Karpas-422 (cell line): ENCODE measurements around the gene HOXB6. TPM values are rescaled to one million over a fixed set of nuclear protein-coding genes. Genes with fewer than 3 reads are reported as not detected.

Source experiments
- DNase-seq: peaks from one replicate; pipeline ENCODE4 v3.0.0-alpha.2; 2015
- H2AFZ ChIP-seq: fragments of 200-600 bp; sonication (generic); 2 replicates; pipeline ENCODE4 v1.6.1; 2014; ENCODE audit warnings: antibody characterized with exemption, low read length, mixed read lengths
- H3K27ac ChIP-seq: fragments of 200-600 bp; sonication (generic); 2 replicates; pipeline ENCODE4 v1.5.1; 2014; ENCODE audit warnings: mild to moderate bottlenecking, low read length, moderate library complexity
- H3K27me3 ChIP-seq: fragments of 200-600 bp; sonication (generic); 2 replicates; pipeline ENCODE4 v1.6.1; 2014; ENCODE audit warnings: low read length, mixed read lengths
- H3K36me3 ChIP-seq: fragments of 200-600 bp; sonication (generic); 2 replicates; pipeline ENCODE4 v1.6.1; 2014; ENCODE audit warnings: low read length, mixed read lengths; ENCODE audit not compliant: insufficient read depth
- H3K4me1 ChIP-seq: fragments of 200-600 bp; sonication (generic); 2 replicates; pipeline ENCODE4 v1.6.1; 2014; ENCODE audit warnings: mild to moderate bottlenecking, low read length, mixed read lengths
- H3K4me2 ChIP-seq: fragments of 200-600 bp; sonication (generic); 2 replicates; pipeline ENCODE4 v1.6.1; 2014; ENCODE audit warnings: low read length, low read depth, mild to moderate bottlenecking; ENCODE audit not compliant: poor library complexity, severe bottlenecking
- H3K4me3 ChIP-seq: fragments of 200-600 bp; sonication (generic); 2 replicates; pipeline ENCODE4 v1.5.1; 2014; ENCODE audit warnings: mild to moderate bottlenecking, antibody characterized with exemption, low read length, mixed read lengths
- H3K79me2 ChIP-seq: fragments of 200-600 bp; sonication (generic); 2 replicates; pipeline ENCODE4 v1.6.1; 2014; ENCODE audit warnings: mild to moderate bottlenecking, low read length, mixed read lengths
- H3K9ac ChIP-seq: fragments of 200-600 bp; sonication (generic); 2 replicates; pipeline ENCODE4 v1.6.0; 2014; ENCODE audit warnings: low read length
- H3K9me2 ChIP-seq: fragments of 200-600 bp; sonication (generic), shearing (Covaris generic); replicated peaks from 2 replicates; pipeline ENCODE4 v1.6.0; 2014; ENCODE audit warnings: mild to moderate bottlenecking, low read length, moderate library complexity; ENCODE audit not compliant: insufficient read depth
- H3K9me3 ChIP-seq: fragments of 300-700, 200-600 bp; sonication (generic); 2 replicates; pipeline ENCODE4 v1.6.1; 2014; ENCODE audit warnings: low read length, mixed read lengths
- H4K20me1 ChIP-seq: fragments of 200-600 bp; sonication (generic); 2 replicates; pipeline ENCODE4 v1.6.1; 2014; ENCODE audit warnings: mild to moderate bottlenecking, antibody characterized with exemption, low read length, low read depth; ENCODE audit not compliant: insufficient read depth
- total RNA-seq: library from RNA; depleted of rRNA; stranded (reverse); fragments of >200 nt; shearing (Covaris generic); gene quantifications from 2 replicates; pipeline ENCODE4 v1.2.3, GENCODE V29; 2014; ENCODE audit warnings: low replicate concordance

Gene HOXB6
- total RNA-seq, 1 experiment from 2014 or later: 0.48 TPM

GRCh38 chr17:48601207-48601538 lies 3.6 kb downstream of the HOXB6 start:
- Histone ChIP-seq H3K27me3 (no peaks in the 10 kb centered on the region), H3K79me2 (no peaks in the 10 kb centered on the region), H3K9me3 (no peaks in the 10 kb centered on the region), H3K27ac (no peak overlapping the region), H4K20me1 (no peaks in the 10 kb centered on the region), H3K4me1 (peaks cover 12% of the 10 kb centered on the region), H3K4me3 (no peak overlapping the region), H3K4me2 (no peak overlapping the region), H2AFZ (no peak overlapping the region), H3K9me2 (no peaks in the 10 kb centered on the region), H3K36me3 (no peaks in the 10 kb centered on the region), H3K9ac (no peak overlapping the region)
- no peak for DNase-seq

GRCh38 chr17:48600244-48601098 lies 4.3 kb downstream of the HOXB6 start:
- Histone ChIP-seq H3K36me3 (no peaks in the 10 kb centered on the region), H3K27me3 (no peaks in the 10 kb centered on the region), H3K4me3 (no peak overlapping the region), H3K9me2 (no peaks in the 10 kb centered on the region), H3K9me3 (no peaks in the 10 kb centered on the region), H3K4me1 (peaks cover 12% of the 10 kb centered on the region), H2AFZ (no peak overlapping the region), H3K79me2 (no peaks in the 10 kb centered on the region), H4K20me1 (no peaks in the 10 kb centered on the region), H3K4me2 (no peak overlapping the region), H3K27ac (no peak overlapping the region), H3K9ac (no peak overlapping the region)
- no peak for DNase-seq

GRCh38 chr17:48599354-48599753 lies 5.4 kb downstream of the HOXB6 start:
- Histone ChIP-seq H3K27ac (no peak overlapping the region), H3K4me1 (peaks cover 7% of the 10 kb centered on the region), H4K20me1 (no peaks in the 10 kb centered on the region), H3K36me3 (no peaks in the 10 kb centered on the region), H3K79me2 (no peaks in the 10 kb centered on the region), H3K4me2 (no peak overlapping the region), H3K27me3 (no peaks in the 10 kb centered on the region), H2AFZ (no peak overlapping the region), H3K9me2 (no peaks in the 10 kb centered on the region), H3K9ac (no peak overlapping the region), H3K9me3 (no peaks in the 10 kb centered on the region), H3K4me3 (no peak overlapping the region)
- DNase-seq: no peak

GRCh38 chr17:48598736-48599135 lies 6.0 kb downstream of the HOXB6 start:
- Histone ChIP-seq H3K9me2 (no peaks in the 10 kb centered on the region), H3K9ac (no peak overlapping the region), H3K4me1 (peaks cover 5% of the 10 kb centered on the region), H2AFZ (no peak overlapping the region), H4K20me1 (no peaks in the 10 kb centered on the region), H3K79me2 (no peaks in the 10 kb centered on the region), H3K9me3 (no peaks in the 10 kb centered on the region), H3K4me3 (no peak overlapping the region), H3K27ac (no peak overlapping the region), H3K36me3 (no peaks in the 10 kb centered on the region), H3K4me2 (no peak overlapping the region), H3K27me3 (no peaks in the 10 kb centered on the region)
- DNase-seq: no peak

- H3K4me3 ChIP-seq: no peak overlapping the region
- no peak overlapping the region for H3K9ac ChIP-seq
- H3K4me1 ChIP-seq: peaks cover 5% of the 10 kb centered on the region
- peak overlapping the region; percentile 19 for H3K4me2 ChIP-seq
- H4K20me1 ChIP-seq: no peaks in the 10 kb centered on the region
- H3K9me2 ChIP-seq: no peaks in the 10 kb centered on the region
- no peak for DNase-seq
- H3K9me3 ChIP-seq: no peaks in the 10 kb centered on the region
- H3K79me2 ChIP-seq: no peaks in the 10 kb centered on the region
- no peaks in the 10 kb centered on the region for H3K36me3 ChIP-seq
- peak overlapping the region; percentile 21; the same call in 1 of the 2 replicates for H2AFZ ChIP-seq
- no peaks in the 10 kb centered on the region for H3K27me3 ChIP-seq
- H3K27ac ChIP-seq: no peak overlapping the region
Measured at GRCh38 chr17:48597778-48598631, 6.8 kb downstream of the HOXB6 start.

- Histone ChIP-seq H3K79me2 (no peaks in the 10 kb centered on the region), H3K9me3 (no peaks in the 10 kb centered on the region), H4K20me1 (no peaks in the 10 kb centered on the region), H3K27me3 (no peaks in the 10 kb centered on the region), H3K36me3 (no peaks in the 10 kb centered on the region), H3K27ac (no peak overlapping the region), H3K9ac (no peak overlapping the region), H2AFZ (peak overlapping the region; percentile 21; the same call in 1 of the 2 replicates), H3K4me1 (peaks cover 5% of the 10 kb centered on the region), H3K4me3 (no peak overlapping the region), H3K9me2 (no peaks in the 10 kb centered on the region), H3K4me2 (peak overlapping the region; percentile 19)
- no peak for DNase-seq
Measured at GRCh38 chr17:48597528-48597777, 7.3 kb downstream of the HOXB6 start.

GRCh38 chr17:48596735-48597527 lies 7.9 kb downstream of the HOXB6 start:
- Histone ChIP-seq H3K9me2 (no peaks in the 10 kb centered on the region), H3K9me3 (no peaks in the 10 kb centered on the region), H3K27ac (no peak overlapping the region), H3K4me1 (peaks cover 5% of the 10 kb centered on the region; the same call in 1 of the 2 replicates), H2AFZ (no peak overlapping the region), H4K20me1 (no peaks in the 10 kb centered on the region), H3K27me3 (no peaks in the 10 kb centered on the region), H3K36me3 (no peaks in the 10 kb centered on the region), H3K79me2 (no peaks in the 10 kb centered on the region), H3K4me3 (no peak overlapping the region), H3K9ac (no peak overlapping the region), H3K4me2 (no peak overlapping the region)
- DNase-seq: no peak
